Occipital lobe (tissue), 2 donors: ENCODE measurements around the gene MED14. TPM values are rescaled to one million over a fixed set of nuclear protein-coding genes. Genes with fewer than 3 reads are reported as not detected.

ENCODE experiments used
- DNase-seq: peaks from one replicate; lab custom pipeline; 2025; lab: John Stamatoyannopoulos, UW
- total RNA-seq: library from RNA; depleted of rRNA; stranded (reverse); fragments of >200 nt; gene quantifications from one replicate; pipeline ENCODE4 v1.2.3, GENCODE V29; 2014

Gene MED14
- total RNA-seq, 1 donor from 2014 or later = 27.5 TPM

DNA sequence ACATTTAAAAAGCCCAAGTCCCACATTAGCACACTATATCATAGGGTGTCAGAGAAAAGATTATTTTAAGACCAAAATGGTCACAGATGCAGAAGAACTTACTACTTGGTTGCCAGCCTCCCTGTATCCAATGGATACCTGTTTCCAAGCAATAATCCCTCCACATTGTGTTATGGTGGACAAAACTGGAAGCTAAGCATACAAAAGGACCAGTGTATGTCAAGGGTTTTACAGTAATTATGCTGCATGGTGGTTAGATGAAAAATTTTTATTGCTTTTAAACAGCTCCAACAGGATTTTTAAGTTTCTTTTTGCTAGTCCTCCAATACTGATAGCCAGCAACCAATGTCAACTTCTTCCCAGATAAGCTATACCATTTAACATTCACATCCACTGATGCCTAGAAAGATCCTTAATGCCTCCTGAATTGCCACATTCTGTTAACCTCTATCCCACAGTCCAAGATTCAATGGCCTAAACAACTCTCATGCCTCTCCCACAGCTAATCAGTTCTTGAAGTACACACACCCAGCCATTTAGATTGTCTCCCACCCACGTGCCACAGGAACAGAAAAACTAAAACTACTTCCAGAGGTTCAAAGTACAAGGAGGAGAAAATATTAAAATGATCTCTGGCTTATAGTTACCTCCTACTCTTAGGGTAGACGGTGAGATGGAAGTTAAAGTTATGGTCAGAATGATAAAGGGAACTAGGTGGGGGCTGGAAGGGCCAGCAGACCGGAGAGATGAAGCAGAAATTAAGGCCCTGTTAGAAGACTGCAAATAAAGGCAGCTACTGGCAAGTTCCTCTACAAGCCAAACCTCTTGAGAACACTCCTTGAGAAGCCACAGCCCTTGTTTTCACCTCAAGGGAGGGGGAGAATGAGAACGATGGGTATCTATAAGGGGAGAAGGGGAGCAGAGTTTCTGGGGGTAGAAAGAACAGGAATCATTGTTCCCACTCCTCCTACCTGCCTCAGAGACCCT lies 5.5 kb downstream of the MED14 start:
- DNase-seq = no peak

DNA sequence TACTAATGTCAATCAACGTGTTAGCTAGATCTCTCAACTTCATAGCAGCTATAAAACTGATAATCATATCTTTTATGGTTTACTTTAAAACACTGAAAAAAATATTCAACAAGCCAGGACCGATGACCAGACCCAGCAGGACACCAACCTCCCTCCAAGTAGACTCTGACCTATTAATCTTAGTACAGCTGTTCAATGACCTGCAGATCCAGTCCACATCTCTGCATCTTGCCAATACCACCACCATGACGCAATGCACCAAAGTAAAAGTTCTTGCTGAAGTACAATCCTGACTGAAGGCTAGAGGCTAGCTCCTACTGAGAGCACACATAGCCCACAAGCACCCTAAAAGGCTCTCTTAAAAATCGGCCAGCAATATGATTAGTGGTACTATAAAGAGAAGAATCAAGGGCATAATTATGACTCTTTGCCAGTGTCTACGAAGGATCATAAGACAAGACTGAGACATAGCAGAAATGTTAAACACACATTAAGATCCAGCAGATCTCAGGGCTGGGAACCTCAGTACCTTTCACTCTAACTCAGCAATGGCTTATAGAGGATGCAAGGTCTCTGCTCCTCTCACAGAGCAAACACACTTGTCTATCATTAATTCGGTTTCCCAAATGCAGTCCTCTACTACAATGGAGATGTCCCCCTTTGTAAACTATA lies 7.6 kb downstream of the MED14 start:
- DNase-seq = no peak

DNA sequence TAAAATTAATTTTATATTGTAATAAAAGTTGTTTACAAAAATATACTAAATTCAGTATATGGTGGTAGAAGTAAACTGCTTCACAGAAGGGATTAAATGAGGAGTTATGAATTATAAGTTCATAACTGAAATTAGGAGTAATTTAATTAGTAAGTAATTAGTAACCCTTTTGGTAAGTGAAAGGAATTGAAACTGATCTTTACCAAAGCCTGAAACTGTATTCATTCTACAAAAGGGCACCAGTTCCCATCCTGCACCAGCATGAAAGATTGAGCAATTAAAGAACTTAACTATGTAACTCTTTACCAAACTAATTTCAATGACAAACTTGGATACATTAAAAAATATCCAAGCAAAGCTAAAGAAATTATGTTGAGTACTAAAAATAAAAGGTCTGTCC lies 8.2 kb downstream of the MED14 start:
- DNase-seq = no peak

DNA sequence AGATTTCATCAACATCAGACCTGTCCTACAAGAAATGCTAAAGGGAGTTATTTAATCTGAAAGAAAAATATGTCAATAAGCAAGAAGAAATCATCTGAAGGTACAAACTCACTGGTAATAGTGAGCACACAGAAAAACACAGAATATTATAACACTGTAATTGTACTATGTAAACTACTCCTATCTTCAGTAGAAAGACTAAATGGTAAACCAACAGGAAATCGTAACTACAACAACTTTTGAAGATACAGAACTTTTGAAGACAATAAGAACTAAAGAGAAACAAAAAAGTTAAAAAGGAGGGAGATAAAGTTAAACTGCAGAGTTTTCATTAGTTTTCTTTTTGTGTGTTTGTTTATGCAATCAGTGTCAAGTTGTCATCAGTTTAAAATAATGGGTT lies 12.4 kb downstream of the MED14 start:
- no peak for DNase-seq

DNA sequence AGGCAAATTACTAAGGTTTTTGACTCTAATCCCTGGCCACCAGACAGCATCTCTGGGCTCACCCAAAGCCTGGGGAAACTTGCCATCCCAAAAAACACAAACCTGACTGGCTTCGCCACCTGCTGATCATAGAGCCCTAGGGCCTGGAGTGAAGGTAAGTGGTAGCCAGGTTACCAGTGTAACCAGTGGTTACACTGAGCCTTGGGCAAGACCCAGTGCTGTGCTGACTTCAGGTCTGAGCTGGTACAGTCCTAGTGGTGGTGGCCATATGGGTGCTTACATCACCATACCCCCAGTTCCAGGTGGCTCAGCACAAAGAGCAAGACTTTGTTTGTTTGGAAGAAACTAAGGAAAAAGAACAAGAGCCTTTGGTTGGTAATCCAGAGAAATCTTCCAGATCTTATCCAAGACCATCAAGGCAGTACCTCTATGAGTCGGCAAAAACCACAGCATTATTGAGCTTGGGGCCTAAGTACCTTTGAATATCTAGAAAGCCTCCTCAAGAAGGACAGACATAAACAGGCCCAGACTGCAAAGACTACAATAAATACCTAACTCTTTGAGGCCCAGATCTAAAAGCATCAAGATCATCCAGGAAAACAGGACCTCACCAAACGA lies 13.7 kb downstream of the MED14 start:
- no peak for DNase-seq

DNA sequence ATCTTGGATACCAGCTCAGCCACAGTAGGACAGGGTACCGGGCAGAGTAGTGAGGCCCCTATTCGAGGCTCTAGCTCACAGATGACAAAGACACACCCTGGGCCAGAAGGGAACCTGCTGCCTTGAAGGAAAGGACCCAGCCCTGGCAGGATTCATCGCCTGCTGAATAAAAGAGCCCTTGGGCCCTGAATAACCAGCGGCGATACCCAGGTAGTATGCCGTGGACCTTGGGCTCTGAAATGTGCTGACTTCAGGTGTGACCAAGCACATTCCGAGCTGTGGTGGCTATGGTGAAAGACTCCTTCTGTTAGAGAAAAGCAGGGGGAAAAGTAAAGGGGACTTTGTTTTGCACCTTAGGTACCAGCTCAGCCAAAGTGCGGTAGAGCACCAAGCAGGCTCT lies 14.6 kb downstream of the MED14 start:
- no peak for DNase-seq

DNA sequence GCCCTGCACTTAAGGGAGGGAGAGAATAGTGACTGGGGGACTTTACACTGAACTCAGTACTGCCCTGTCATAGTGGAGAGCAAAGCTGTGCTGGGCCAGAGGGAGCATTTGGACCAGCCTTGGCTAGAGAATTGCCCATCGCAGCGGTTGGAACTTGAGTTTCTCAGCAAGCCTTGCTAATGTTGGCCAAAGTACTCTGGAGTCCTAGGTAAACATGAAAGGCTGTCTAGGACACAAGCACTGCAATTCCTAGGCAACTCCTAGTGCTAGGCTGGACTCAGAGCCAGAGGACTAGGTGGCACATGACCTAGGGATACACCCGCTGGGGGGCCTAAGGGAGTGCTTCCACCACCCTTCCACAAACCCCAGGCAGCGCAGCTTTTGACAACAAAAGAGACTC lies 15.0 kb downstream of the MED14 start:
- no peak for DNase-seq

DNA sequence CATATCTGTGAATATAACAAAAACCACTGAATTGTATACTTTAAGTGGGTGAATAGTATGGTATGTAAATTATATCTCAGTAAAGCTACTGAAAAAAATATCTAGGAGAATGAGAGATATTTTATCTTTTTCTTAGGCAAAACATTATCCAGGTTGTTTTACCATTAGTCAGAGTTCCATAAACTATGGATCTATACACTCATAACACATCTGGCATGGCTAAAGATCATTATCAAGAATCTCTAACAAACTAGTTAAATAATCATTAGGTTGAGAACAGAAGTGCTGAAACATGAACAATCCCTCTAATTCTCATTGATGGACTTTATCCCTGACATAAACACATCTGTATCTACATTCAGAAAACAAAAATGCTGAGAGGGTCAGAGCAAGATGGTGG lies 15.6 kb downstream of the MED14 start:
- DNase-seq = no peak

DNA sequence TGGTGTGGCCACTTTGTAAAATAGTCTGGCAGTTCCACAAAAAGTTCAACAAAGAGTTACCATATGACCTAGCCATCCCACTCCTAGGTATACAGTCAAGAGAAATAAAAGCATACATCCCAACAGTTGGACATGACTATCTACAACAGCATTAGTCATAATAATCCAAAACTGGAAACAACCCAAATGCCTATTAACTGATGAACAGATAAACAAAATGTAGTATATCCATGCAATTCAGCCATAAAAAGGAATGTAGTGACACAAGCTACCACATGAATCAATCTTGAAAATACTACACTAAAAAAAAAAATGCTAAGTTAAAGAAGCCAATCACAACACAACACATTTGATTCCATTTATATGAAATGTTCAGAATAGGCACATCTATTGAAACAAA lies 16.1 kb downstream of the MED14 start:
- DNase-seq = no peak

DNA sequence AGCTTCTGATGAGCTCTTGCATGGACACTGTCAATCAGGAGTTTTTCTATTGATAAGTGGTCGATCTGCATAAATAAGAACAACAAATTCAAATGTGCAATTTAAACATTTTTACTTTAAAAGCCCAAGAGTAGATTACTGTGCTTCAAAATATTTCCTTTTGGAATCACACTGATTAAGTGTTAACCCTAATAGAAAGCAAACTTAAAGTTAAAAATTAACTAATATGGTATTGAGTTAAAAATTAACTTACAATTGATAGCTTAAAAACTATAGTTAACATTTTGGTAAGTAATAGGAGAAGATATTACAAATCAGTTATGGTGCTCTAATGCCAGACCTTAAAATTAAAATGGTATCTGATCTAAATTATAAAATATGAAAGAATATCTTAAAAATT lies 25.9 kb downstream of the MED14 start:
- DNase-seq = no peak

DNA sequence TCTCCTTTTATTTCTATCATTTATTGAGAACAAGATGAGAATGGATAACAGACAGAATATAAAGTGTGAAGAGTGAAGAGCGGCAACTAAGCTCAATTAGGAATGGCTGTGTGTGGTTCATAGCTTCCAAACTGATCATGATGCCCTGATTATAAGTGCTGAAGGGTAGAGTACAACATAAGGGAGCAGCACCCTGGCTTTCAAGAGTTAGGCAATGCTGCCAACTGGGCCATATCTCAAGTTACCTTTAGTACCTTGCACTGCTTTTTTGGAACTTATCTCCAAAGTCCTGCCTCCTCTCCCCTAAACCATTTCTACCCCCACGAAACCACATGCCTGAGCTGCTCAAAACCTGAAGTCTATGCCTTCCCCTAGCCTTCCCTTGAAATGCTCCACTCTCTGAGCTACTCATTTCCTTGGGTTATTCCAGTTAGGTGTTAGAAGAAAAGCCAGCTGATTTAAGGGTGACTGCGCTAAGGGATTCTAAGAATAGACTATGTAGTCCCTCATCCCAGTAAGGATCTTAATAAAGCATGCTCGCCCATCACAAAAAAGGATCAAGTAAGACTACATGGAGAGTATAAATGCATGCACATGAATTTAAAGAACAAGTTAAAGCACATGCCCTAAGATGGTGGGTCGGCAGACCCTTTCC lies 29.6 kb downstream of the MED14 start:
- DNase-seq = no peak

DNA sequence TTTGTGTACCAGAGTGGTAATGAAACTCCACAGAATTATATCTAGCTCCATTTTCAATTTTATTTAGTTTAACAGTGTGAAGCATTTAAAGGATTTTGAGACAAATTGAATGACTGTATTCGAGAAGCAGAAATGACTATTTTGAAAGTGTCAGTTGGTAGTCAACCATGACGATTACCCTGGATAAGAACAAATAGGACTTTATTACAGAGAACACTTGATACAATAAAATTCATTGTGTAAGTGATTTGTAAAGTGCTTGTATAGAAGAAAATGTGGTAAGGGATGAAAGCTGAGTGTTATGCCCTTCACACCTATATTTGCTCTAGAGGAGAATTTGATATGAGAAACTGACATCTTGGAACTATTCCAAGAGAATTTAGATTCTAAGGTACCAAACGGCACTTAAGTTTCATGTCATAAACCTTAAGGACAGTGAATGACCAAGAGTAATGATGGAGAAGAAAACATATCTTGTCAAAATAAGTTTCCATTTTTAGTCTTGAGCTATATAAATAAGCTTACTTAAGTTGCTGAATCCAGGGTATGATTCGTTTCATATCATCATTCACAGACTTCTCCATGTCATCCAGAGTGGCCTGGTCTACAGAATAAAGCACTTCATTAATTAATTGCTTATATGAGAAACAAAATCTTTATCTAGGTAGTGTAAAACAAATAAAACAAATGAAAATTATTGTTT lies 34.6 kb downstream of the MED14 start:
- DNase-seq = no peak

DNA sequence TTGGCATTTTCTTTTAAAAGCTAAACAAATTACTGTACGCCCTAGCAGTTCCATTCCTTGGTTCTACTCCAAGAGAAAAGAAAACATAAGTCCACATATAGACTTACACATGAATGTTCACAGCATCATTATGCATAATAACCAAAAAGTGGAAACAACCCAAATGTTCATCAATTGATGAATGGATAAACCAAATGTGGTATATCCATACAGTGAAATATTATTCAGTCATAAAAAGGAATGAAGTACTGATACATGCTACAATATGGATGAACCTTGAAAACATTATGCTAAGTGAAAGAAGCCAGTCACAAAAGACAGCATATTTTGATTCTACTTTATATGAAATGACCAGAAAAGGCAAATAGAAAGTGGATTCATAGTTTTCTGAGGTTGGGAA lies 36.5 kb downstream of the MED14 start:
- no peak for DNase-seq

DNA sequence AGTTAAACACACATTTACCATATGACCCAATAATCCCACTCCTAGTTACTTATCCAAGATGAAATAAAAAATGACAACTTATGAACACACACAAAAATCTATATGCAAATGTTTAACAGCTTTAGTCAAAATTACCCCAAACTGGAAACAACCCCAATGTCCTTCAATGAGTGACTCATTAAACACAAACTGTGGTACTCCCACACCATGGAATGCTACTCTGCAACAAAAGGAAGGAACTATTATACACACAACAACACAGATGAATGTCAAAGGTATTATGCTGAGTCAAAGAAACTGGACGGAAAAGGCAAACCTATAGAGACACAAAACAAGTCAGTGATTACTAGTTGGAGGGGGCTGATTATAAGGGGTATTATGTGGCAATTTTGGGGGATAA lies 40.5 kb downstream of the MED14 start:
- DNase-seq = no peak

DNA sequence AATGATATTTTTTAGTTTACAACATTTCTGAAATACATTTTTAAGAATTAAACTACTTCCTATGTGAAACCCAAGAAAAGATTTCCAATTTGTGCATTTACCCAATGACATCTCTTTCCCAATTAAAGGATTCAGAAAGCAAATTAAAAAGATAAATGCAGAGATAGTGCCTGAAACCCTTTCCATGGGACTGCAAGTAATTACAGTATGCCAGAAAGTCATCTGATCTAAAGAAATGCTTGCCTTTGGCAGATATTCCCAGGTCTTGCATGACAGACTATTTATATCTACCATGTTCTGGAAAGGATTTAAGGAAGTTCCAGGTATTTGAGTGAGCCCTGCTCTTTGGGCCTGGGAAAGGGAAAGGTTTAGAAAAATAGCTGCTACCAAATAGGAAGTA lies 46.4 kb downstream of the MED14 start:
- no peak for DNase-seq

DNA sequence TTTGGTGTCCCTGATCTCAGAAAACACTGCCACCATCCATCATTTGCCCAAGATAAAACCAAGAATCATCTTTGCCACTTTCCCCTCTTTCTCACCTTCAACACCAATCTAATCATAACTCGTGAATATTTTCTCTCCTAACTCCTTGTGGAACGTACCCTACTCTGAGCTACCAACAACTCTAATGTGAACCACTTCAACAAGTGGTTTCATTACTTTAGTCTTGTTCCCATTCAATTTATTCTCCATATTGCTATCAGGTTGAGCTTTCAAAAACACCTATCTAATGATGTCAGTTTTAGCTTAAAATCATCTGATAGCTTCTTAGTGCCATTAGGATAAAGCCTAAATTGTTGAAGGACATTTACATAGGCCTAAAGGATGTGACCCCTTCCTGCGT lies 48.2 kb downstream of the MED14 start:
- no peak for DNase-seq

DNA sequence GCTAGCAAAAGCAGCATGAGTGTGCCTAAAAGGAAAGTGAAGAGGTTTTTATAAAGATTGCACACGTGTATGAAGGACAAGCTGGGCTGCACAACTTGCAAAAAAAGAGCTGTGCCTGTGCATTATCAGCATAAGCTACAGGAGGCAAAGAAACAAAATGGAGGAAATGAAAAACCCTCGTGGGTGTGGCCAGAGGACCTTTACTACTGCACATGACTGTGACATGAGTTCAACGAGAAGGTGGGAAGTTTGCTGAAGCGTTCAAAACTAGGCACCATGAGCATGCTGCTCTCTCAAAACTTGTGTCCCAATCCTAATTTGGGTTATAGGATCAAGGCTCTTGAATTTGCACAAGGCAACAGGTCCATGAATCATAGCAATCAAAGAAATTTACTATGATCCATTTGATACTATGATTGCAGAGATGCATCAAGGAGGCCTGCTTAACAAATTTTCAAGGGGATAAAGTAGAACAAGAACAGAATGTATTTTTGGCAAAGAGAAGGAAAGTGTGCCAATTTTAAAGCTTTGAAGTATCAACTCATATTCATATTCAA lies 49.9 kb downstream of the MED14 start:
- no peak for DNase-seq

DNA sequence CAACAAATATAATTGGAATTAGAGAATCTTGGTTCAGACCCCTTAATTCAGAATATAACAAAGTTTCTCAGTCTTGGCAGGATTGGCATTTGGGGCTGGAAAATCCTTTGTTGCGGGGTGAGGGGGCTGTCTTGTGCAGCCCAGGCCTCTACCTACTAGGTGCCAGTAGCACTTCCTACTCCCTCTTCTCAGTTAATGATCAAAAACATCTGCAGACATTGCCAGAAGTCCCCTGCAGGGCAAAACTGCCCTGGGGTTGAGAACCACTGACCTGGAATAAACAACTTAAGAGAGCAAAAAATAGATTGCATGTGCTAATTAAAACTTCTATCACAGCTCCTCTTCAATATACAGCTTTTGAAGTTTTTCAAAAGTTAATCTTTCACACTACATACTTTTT lies 51.2 kb downstream of the MED14 start:
- no peak for DNase-seq

DNA sequence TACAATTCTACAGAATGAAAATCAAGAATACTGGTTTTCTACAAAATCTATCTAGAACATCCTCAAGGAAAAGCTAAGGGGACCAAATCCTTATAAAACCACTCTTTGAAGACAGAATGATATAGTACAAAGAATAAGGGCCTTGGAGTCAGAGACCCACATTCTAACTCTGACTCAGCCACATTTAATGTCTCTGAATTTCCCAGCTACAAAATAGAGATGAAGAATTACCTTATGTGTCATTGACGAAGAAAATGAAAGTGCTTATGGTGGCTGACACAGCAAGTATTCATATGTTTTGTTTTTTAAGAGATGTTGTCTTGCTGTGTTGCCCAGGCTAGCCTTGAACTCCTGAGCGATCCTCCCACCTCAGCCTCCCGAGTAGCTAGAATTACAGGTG lies 52.1 kb downstream of the MED14 start:
- no peak for DNase-seq

DNA sequence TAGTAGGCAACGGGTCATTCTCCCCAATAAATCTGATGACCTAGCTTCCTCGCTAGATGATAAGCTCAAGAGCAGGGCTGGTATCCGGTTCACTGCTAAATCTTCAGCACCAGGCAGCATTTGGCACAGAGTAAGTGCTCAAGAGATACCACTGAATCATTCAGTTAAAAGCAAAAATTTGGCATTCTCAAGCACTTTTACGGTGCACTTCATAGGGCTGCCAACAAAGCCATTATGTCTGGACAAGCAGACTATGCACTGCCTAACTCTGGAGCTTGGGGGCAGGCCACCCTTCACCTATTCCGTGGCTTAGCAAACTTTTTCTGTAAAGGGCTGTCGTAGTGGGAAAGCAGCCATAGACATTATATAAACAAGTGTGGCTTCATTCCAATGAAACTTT lies 64.2 kb downstream of the MED14 start:
- DNase-seq = no peak
